HG03159 (cell line): ENCODE measurements around the gene MTURN.

Experiments used
- ATAC-seq: cut with Tn5 transposase; IDR thresholded peaks from one replicate; pipeline ENCODE4 v1.9.1; 2021; ENCODE audit warnings: mild to moderate bottlenecking, moderate library complexity; ENCODE audit not compliant: unreplicated experiment

The MTURN gene

DNA sequence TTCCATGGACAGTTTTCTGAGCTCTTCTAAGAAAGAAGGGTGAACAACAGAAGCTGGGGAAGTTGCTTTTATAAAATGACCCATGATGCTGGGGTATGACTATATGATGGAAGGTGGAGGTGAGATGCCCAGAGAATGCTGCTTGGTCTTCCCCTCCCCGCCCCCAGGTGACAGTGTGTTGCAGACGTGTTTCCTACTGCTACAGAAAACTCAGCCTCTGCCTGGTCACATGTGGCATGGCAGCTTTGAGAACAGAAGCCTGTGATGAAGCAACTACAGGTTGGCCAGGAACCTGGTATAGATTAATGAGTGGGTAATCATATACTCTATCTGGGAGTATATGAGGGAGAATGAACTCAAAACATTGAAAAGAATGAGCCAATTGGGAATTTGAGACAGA is 67.1 kb downstream of the MTURN start:
- no peak for ATAC-seq

DNA sequence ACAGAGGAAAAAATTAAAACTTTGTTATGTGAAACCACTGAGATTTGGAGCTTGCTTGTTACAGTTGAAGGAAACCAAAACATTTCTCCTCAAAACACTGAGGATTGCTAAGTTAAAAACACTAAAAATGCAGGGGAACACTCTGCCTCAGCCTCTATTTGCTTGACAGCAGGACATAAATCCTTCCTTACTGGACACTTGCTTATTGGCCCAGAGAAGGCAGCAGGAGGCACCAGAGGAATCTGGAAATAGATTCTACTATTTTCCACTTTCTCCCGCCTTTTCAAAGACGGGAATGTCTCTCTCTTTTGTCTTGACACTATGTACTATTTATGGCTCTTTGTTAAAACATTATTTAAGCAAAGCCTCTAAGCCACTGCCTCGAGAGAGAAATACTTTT is 67.9 kb downstream of the MTURN start:
- no peak for ATAC-seq

DNA sequence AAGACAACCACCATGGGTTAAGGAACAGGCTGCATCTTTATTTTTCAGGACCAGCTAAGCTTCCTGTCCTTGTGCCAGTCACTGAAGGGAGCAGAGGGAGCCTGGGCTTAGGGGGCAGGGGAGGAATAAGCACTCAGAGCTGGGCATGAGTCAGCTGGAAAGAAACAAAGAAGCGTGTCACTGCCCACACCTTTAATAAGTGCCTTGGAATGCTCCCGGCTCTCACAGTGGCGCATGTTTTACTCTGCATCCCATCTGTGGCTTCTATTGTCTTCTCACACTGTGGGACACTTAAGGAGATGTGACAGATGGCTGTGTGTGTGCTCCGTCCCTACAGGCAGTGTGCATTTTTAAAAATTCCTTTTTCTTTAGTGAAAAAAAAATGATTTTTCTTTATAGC is 71.7 kb downstream of the MTURN start:
- no peak for ATAC-seq

DNA sequence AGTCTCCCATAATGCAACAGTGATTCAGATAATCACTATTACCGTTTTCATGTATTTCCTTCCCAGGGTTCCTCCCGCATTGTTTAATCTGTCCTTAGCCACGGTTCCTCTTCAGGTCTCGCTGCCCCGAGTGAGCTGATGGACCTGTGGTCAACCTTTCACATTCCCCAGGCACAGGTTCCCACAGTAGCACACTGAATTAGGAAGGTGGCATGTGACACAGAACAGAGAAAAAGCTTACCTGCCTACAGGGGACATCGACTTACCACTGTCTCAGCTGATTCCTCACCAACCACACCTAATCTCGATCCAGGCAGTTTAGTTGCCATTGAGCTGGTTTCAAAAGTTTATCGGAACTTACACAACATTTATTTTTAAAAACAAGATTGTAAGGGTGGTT is 72.2 kb downstream of the MTURN start:
- ATAC-seq: no peak

DNA sequence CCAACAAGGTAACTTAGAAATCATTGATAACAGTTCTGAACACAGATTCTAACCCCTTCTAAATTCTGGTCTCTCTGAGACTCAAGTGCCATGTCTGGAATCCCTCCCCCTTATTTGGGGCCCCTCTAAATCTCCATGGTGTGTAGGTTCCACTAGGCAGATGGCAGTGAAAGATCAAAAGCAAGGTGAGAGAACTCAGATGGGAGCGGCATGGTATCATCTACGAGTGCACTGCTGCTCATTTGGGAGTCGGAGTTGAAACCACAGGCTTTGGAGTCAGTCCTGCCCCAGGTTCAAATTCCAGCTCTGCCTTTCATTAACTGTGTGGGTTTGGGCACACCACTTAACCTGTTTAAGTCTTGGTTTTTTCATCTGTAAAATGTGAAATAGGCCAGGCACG is 72.6 kb downstream of the MTURN start:
- no peak for ATAC-seq

DNA sequence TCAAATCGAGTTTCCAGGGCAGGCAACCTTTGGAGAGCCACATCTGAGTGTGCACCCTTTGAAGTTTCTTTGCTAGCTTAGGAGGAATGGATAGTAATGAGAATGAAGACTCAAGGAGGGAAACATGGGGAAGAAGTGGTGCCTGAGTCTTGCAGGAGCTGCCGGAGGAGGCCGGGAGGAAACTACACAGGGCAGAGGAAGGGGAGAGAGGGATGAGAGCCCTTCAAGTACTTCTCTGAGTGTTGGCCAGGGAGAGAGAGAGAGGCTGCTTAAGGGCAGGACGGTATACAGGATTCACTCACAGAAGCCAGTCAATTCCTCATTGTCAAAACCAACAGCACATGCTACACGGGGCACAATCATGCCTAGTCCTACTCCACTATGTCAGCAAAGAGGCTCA is 75.2 kb downstream of the MTURN start:
- no peak for ATAC-seq
